OCI-LY7 (cell line): ENCODE measurements around the gene IGSF3.

ENCODE experiments used
- EZH2phosphoT487 ChIP-seq: fragments of 200-600 bp; sonication (generic); IDR thresholded peaks from 2 replicates; pipeline ENCODE4 v1.6.1; 2018; ENCODE audit warnings: low read depth, borderline replicate concordance, mild to moderate bottlenecking, mixed run types, antibody characterized with exemption, low read length, moderate library complexity, mixed read lengths
- TF ChIP-seq, protein P1 (sequence below): fragments of 200-600 bp; sonication (generic); conservative IDR thresholded peaks from 2 replicates; pipeline ENCODE4 v1.5.1; 2014; ENCODE audit warnings: mild to moderate bottlenecking, antibody characterized with exemption, low read length, moderate library complexity, mixed read lengths

DNA sequence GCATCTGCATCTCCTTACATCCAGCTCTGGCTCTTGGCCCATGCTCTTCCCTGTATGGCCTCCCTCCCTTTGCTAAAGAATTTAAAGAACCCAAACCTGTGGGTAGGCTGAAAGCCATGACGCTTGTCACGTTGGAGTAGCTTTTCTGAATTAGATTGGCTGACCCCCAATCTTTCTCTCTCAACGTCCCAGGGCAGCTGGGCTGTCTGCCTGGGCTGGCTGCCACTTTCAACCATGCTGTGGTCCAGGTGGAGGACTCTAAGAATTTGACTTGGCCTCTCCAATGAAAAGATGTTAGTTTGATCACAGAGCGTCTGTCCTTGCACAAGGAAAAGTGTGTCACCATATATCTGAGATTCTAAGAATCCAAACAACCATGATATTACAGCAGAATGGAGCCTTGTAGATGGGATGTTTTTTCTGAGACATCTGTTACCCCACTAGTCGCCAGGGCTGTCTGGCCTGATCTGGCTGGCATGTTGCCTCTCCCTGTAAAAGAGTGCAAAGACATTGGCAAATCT, 6.5 kb upstream of the IGSF3 start:
- no peak for TF ChIP-seq EZH2phosphoT487
- TF ChIP-seq, protein P1, sequence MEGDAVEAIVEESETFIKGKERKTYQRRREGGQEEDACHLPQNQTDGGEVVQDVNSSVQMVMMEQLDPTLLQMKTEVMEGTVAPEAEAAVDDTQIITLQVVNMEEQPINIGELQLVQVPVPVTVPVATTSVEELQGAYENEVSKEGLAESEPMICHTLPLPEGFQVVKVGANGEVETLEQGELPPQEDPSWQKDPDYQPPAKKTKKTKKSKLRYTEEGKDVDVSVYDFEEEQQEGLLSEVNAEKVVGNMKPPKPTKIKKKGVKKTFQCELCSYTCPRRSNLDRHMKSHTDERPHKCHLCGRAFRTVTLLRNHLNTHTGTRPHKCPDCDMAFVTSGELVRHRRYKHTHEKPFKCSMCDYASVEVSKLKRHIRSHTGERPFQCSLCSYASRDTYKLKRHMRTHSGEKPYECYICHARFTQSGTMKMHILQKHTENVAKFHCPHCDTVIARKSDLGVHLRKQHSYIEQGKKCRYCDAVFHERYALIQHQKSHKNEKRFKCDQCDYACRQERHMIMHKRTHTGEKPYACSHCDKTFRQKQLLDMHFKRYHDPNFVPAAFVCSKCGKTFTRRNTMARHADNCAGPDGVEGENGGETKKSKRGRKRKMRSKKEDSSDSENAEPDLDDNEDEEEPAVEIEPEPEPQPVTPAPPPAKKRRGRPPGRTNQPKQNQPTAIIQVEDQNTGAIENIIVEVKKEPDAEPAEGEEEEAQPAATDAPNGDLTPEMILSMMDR: no peak
